ENCODE measurements around the gene MYOG.

The MYOG gene

DNA sequence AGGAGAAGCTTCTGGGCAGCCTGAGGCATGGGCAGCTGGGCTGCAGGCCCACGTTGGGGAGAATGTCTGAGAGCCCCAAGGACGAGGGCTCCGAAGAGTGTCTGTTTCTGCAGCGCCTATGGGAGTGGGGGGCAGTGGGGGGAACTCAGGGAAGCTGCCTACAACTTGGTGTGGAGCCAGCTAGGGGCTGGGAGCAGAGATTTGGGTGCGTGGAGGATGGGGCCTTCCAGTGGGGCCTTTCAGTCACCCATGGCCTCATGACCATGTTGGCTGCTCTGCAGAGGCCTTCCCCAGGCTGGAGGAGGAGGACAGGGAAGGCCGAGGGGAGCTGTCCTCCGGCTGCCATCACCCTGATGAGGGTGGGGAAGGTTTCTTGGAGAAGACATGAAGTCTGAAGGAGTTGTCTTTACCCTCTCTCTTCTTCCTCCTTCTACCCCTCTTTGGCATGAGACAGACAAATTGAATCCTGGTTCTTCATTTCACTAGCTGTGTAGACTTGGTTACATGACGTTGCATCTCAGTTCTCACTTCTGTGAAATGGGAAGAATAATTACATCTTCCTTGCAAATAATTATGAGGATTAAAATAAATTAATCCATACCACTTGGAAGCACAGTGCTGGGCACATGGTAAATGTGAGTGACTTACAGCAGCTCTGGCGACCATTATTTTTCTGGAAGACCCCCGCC, 51.2 kb downstream of the MYOG start:
- DNase-seq (ENCODE audit: low read depth in 1 of 2, low spot score in 1 of 2), result no peak

DNA sequence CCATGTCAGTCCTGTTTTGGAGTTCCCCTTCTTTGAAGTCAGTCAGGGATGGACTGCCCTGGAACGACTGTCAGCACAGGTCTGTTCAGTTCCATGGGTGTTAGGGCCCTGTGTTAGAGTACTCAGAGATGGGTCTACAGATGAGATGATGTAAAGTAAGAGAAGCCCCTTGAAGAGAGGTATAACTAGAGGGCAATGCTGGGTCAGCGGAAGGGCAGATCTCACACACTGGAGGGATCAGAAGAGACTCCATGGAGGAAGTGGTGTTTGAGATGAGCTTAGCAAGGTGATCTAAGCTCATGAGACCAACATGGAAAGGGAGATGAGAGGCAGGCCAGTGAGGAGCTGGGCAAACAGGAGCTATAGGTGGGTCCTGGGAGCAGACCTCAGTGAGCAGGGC, 51.9 kb downstream of the MYOG start:
- DNase-seq (ENCODE audit: low read depth in 1 of 2, low spot score in 1 of 2), result no peak

DNA sequence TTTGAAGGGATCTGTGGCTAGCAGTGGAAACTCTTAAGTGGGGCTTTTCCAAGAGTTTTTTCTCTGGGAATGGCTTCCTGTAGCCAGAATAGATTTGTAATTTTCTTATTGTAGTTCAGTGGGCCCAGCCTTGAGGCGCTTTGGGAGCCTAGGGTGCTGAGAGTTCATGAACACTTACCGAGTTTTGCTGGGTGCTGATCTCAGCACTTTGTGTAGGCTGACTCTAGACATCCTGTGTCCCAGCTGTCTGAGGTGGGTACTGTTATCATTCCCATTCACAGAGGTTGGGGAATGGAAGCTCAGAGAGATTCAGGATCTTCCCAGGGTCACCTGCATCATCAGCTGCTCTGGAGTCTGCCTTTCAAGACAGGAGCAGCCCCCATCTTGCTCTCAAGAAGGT, 52.5 kb downstream of the MYOG start:
- no peak for DNase-seq (ENCODE audit: low read depth in 1 of 2, low spot score in 1 of 2)
